KMS-11 (cell line): ENCODE data around the gene TMEM200B.
"Not testable (repeated sequence)": the region's sequence is repeated elsewhere in the genome, so short reads cannot be mapped to it uniquely, and the experiment has no call there.

Experiments used
- H2AFZ ChIP-seq: fragments of 200-600 bp; sonication (generic); 2 replicates; pipeline ENCODE4 v1.6.1; 2016; ENCODE audit warnings: antibody characterized with exemption, mixed run types, low read depth
- H3K27ac ChIP-seq: fragments of 200-600 bp; sonication (generic); 2 replicates; pipeline ENCODE4 v1.6.1; 2016; ENCODE audit warnings: mild to moderate bottlenecking, mixed run types
- H3K27me3 ChIP-seq: fragments of 200-600 bp; sonication (generic); 2 replicates; pipeline ENCODE4 v1.6.1; 2017; ENCODE audit warnings: mild to moderate bottlenecking, low read depth, mixed run types, moderate library complexity; ENCODE audit not compliant: insufficient read depth
- H3K36me3 ChIP-seq: fragments of 200-600 bp; sonication (generic); 2 replicates; pipeline ENCODE4 v1.6.1; 2017; ENCODE audit warnings: mild to moderate bottlenecking, mixed run types; ENCODE audit not compliant: insufficient read depth
- H3K4me1 ChIP-seq: fragments of 200-600 bp; sonication (generic); 2 replicates; pipeline ENCODE4 v1.6.1; 2016; ENCODE audit warnings: mild to moderate bottlenecking, low read depth, mixed run types; ENCODE audit not compliant: poor library complexity, severe bottlenecking
- H3K4me2 ChIP-seq: fragments of 200-600 bp; sonication (generic); 2 replicates; pipeline ENCODE4 v1.7.0; 2016; ENCODE audit warnings: mild to moderate bottlenecking, mixed run types
- H3K4me3 ChIP-seq: fragments of 200-600 bp; sonication (generic); IDR thresholded peaks from 2 replicates; pipeline ENCODE4 v1.6.1; 2017; ENCODE audit warnings: low read depth, low read length, mixed read lengths; ENCODE audit not compliant: insufficient read depth
- H3K79me2 ChIP-seq: fragments of 200-600 bp; sonication (generic); 2 replicates; pipeline ENCODE4 v1.6.1; 2016; ENCODE audit warnings: low read depth, mixed run types; ENCODE audit not compliant: insufficient read depth
- H3K9ac ChIP-seq: fragments of 200-600 bp; sonication (generic); 2 replicates; pipeline ENCODE4 v1.6.1; 2016; ENCODE audit warnings: mild to moderate bottlenecking, mixed run types
- H4K20me1 ChIP-seq: fragments of 200-600 bp; sonication (generic); 2 replicates; pipeline ENCODE4 v1.6.1; 2016; ENCODE audit warnings: mild to moderate bottlenecking, mixed run types; ENCODE audit not compliant: insufficient read depth
- CTCF ChIP-seq: fragments of 200-600 bp; sonication (generic); conservative IDR thresholded peaks from 2 replicates; pipeline ENCODE4 v1.6.1; 2017; ENCODE audit warnings: low read depth, mild to moderate bottlenecking, antibody characterized with exemption, low read length, moderate library complexity, mixed read lengths

The TMEM200B gene

DNA sequence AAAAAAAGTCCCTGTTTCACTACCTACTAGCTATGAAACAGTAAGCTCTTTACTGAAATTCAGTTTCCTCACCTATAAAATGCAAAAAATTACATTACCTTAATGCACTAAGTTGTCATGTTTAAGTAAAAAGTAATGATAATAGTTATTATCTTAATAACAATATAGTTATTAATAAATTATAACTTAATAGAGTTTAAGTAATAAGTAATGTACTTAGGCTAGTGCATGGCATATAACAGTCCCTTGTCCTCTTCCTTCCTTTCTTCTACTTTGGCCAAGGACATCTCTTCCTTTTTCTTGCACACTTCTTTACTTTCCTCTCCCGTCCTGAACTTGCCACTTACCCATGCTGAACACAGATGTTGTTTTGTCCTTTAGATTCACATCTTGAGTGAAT lies 9.0 kb downstream of the TMEM200B start:
- H3K9ac ChIP-seq = no peak overlapping the region
- no peaks in the 10 kb centered on the region for H4K20me1 ChIP-seq
- no peak for TF ChIP-seq CTCF
- H3K79me2 ChIP-seq = no peaks in the 10 kb centered on the region
- peaks cover 3% of the 10 kb centered on the region; the same call in 1 of the 2 replicates for H3K36me3 ChIP-seq
- H3K4me2 ChIP-seq = no peak overlapping the region
- H3K27ac ChIP-seq = no peak overlapping the region
- H3K4me1 ChIP-seq = no peaks in the 10 kb centered on the region
- H2AFZ ChIP-seq = no peak overlapping the region
- no peaks in the 10 kb centered on the region for H3K27me3 ChIP-seq
- no peak overlapping the region for H3K4me3 ChIP-seq

GRCh38 chr1:29113413-29114117 lies 10.1 kb downstream of the TMEM200B start:
- Histone ChIP-seq H3K27ac (no peak overlapping the region), H3K4me1 (no peaks in the 10 kb centered on the region), H3K27me3 (no peaks in the 10 kb centered on the region), H3K9ac (no peak overlapping the region), H4K20me1 (no peaks in the 10 kb centered on the region), H3K79me2 (no peaks in the 10 kb centered on the region), H3K4me2 (no peak overlapping the region), H3K36me3 (peaks cover 3% of the 10 kb centered on the region; the same call in 1 of the 2 replicates), H2AFZ (no peak overlapping the region), H3K4me3 (no peak overlapping the region)
- no peak for TF ChIP-seq CTCF

- H3K27me3 ChIP-seq = no peaks in the 10 kb centered on the region
- H2AFZ ChIP-seq = no peak overlapping the region
- H4K20me1 ChIP-seq = no peaks in the 10 kb centered on the region
- H3K4me2 ChIP-seq = no peak overlapping the region
- no peak overlapping the region for H3K4me3 ChIP-seq
- no peaks in the 10 kb centered on the region for H3K4me1 ChIP-seq
- H3K9ac ChIP-seq = no peak overlapping the region
- peaks cover under 1% of the 10 kb centered on the region; the same call in 1 of the 2 replicates for H3K36me3 ChIP-seq
- TF ChIP-seq CTCF = no peak
- no peaks in the 10 kb centered on the region for H3K79me2 ChIP-seq
- no peak overlapping the region for H3K27ac ChIP-seq
Measured at GRCh38 chr1:29112705-29113412, 10.8 kb downstream of the TMEM200B start.

GRCh38 chr1:29108041-29108440 lies 15.7 kb downstream of the TMEM200B start:
- H3K9ac ChIP-seq, H3K27me3 ChIP-seq, H3K36me3 ChIP-seq, H3K27ac ChIP-seq, H3K4me2 ChIP-seq, H4K20me1 ChIP-seq, H3K4me1 ChIP-seq, H2AFZ ChIP-seq, H3K79me2 ChIP-seq, H3K4me3 ChIP-seq: not testable (repeated sequence)

DNA sequence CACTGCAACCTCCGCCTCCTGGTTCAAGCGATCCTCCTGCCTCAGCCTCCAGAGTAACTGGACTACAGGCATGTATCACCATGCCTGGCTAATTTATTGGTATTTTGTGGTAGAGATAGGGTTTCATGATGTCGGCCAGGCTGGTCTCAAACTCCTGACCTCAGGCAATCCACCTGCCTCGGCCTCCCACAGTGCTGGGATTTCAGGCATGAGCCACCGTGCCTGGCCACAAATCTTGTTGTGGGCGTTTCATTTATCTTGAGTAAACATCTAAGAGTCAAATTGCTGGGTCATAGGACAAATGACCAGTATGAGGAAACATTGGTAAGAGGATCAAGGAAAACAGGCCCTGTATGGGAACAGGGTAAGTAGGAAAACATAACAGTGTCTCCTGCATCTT lies 17.9 kb downstream of the TMEM200B start:
- Histone ChIP-seq H2AFZ (no peak overlapping the region), H3K4me2 (no peak overlapping the region)

More for the DNA sequence above, 17.9 kb downstream of the TMEM200B start:
- no peaks in the 10 kb centered on the region for H3K79me2 ChIP-seq
- H3K36me3 ChIP-seq = no peaks in the 10 kb centered on the region
- no peaks in the 10 kb centered on the region for H4K20me1 ChIP-seq
- TF ChIP-seq CTCF = no peak
- H3K27me3 ChIP-seq = no peaks in the 10 kb centered on the region
- no peak overlapping the region for H3K27ac ChIP-seq
- no peaks in the 10 kb centered on the region for H3K4me1 ChIP-seq
- no peak overlapping the region for H3K9ac ChIP-seq
- no peak overlapping the region for H3K4me3 ChIP-seq
